Stimulated activated CD8-positive, alpha-beta memory T cell treated with anti-CD3 and anti-CD28 coated beads, Interleukin-15, amount 100 ng/mL, for 48 hours (primary cell): ENCODE results near the gene ABLIM1.

Source experiments
- DNase-seq, 2 donors: peaks; one replicate each; pipeline ENCODE4 v3.0.0-alpha.2; 2020; ENCODE audit warnings: low read depth in 2 of 2

The ABLIM1 gene

DNA sequence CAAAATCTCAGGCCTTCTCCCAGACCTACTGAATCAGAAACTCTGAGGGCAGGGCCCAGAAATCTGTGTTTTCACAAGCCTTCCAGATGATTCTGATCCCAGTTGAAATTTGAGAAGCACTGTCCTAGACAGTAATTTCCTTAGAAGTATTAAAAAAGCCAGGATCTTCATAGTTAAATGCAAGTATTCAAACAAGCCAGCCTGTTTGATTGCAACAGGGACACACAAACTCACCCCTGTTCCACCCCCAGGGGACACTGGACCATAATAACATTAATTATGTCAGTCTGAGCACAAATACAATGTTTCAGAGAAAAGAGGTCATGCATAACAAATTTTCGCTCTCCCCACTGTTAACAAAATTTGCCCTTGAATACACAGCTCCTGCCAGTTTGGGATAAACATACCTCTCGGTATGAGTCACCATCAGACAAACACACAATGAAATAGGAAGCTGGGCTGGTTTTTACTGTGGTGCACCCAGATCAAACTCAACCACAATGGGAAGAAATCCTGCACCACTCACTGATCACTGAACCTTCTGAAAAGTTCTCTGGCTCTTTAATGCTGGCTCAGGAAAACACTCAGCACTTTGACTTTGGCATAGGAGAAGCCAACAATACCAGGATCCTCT is 34.3 kb downstream of the ABLIM1 start:
- no peak for DNase-seq

DNA sequence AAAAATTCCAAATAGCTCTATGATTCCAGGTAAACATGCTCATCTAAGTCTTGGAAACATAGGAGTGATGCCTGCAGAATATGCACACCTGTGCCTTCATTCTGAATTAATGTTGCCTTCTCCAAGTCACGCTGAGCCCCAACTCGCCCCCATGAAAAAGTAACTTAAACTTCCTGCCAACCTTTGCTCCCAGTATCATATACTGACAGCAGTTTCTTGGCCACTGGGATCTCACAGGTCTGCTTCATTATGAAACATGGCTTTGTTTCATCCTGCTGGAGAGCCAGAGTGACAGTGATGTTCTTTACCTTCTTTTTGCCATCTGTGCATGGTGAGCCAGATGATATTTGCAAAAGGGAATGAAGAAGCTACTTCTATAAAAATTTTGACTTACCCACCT is 34.9 kb downstream of the ABLIM1 start:
- DNase-seq = no peak

DNA sequence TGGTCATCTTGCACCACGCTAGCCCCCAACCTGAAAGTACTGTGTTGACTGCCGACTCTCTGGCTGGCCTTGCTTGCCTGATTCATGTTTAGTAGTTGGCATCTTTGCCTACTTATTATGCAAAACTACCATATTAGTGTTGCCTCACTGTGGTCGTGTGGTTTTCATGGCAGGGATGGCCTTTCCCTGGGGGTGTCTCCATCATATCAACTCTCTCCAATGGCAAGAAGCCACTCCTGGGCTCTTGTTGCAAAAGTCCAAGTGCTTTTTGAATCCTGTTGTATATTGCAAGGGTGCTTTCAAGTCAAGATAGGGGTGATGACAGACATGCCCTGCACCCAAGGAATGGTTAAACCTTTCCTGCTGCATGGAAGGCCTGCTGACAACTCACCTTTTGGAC is 39.4 kb downstream of the ABLIM1 start:
- no peak for DNase-seq

DNA sequence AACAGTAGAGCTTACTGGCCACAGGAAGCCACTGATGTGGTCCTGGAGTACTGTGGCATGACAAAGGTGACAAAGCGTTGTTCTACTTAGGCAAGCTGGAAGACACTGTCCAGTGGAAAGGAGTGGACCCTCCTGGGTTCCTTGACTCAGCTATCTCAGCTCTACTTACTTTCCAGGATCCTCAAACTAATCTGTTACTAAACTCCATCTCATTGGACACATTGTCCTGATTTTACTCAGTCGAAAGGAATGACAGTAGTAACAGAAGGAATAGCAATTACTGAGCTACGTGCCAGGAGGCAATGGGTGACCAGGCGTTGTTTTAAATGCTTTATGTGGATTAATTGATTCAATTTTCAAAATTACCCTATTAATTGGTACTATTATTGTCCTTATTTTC is 41.6 kb downstream of the ABLIM1 start:
- no peak for DNase-seq

DNA sequence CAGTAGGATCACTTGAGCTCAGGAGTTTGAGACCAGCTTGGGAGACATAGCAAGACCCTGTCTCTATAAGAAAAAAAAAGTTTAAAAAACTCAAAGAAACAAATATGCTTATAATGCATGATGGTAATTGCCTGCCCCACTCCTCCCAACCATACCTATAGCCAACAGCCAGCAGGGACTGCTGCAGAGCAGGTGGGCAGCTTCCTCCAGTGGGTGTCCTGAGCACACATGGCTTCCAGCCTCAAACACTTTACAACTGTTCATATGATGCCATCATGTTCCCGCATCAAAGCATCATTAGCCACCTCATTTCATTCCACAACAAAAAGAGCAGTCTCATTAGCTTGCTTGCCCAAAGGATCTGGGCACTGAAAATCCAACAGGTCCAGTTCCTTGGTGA is 42.0 kb downstream of the ABLIM1 start:
- DNase-seq = no peak

DNA sequence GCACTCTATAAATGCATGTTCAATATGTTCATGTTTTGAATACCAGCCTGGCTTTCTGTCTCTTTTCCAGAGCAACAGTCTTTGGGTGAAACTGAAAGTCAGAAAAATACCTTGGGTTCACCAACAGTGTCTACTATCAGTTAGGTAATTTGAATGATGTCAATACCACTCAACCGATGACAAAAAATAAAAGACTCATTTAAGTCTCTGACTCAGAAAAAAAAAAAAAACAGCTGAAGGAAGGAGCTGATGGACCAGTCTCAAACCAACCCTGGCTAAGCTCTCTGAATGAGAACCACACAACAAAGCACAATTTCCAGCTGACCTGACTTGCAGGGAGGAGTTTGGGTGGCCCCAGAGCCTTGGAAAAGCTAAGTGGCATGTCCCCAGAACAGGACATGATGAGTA is 42.5 kb downstream of the ABLIM1 start:
- no peak for DNase-seq

DNA sequence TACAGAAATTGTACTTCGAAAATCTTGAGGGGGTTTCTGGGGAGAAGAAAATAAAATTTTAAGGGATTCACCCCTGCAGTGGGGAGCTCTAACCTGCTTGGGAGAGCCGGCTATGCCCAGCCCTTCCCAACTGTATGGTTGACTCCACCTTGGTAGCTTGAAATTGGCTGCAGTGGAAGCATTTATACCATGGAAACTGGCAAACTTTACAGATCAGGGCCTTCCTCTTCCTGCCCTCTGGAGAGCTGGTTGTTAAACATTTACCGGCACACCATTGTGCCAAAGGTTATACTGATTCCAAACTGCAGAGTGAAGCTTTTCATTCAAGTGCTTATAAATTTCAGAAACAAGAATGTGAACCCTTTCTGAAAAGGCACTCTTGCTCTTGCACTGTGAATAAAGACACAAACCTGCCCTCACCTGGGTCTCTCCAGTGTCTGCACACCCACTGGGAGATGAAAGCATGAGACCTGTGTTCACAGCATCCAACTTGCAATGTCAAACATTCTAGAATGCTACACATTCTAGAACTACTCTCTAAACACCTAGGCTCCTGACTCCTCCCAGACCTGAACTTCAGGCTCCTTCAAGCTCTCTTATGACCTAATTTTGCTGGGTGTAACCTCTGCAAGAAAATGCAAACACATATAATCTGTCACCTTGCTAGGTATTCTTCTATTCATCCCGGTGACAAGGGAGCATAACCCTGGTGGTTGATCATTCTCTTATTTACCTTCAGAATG is 44.7 kb downstream of the ABLIM1 start:
- no peak for DNase-seq

DNA sequence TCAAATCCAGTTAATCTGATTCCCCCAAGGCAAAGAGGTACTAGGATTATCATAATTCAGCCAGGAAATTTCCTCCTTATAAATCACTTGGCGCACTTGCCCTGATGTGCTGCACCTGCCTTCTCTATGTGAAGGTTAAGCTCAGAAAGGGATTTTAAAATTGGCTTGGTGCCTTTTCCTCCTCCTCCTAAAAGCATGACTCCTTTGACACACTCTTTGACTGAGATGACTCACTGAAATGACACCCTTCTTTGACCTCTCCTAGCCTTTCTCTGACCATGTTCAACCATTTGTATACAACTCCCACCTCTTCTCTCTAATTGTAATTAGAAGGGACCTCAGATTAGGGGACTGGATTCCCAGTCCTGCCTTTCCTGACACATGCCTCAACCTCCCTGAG is 46.5 kb downstream of the ABLIM1 start:
- no peak for DNase-seq

DNA sequence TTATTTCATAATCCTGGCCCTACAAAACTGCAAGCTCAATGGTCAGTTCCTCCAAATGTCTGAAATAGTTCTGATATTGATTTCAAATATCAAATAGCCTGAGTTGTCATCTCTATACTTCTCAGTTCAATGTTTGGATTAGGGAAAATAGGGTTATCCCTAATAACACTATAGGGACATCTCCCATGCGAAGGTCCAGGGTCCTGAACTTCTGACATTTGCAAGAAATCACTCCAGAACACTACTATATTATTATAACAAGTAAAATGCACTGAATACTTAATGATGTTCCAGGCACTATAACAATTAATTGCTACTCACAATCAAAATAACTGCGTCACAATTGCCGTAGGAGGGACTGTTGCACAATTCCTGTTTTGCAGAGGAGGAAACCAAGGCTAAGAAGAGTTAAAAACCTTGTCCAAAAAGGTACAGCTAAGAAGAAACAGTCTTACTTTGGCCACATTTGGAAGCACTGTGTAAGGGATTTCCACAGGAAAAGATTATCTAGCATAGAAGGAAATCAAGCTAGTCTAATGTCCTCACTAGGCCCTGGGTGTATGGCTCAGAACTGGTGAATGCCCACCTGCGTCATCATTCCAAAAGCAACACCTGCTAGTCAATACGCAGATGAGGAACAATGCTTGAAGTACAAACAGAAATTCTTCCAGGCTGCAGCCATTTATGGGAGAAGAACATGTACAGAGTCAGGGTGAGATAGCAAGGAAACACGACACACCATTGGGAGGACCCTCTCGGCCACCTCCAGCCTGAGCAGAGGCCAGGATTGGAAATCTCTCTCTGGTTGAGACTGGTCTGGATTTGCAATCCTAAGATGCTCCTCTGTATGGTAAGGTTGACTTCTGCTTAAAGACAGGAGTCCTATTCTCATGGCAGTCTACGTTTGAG is 48.3 kb downstream of the ABLIM1 start:
- DNase-seq = no peak

DNA sequence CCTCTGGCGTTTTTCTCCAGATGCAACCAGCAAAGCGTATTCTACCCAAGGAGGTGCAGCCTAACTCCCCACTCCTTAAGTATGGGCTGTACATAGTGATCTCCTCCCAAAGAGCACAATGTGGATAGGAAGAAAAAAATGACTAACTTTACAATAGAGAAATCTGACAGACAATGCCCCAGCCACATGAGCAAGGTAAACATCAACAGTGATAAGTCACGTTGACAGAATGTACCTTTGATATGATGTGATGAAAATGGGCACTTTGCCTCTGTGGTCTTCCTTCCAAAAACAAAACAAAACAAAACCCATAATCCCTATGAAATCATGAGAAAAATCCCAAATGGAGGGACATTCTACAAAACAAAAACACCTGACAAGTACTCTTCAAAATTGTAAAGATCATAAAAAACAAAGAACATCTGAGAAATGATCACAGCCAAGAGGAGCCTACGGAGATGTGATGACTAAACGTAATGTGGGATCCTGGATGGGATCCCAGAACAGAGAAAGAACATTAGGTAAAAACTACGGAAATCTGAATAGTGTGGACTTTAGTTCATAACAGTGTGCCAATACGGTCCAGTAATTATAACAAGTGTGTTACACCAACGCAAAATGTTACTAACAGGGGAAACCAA is 50.6 kb downstream of the ABLIM1 start:
- DNase-seq = no peak

DNA sequence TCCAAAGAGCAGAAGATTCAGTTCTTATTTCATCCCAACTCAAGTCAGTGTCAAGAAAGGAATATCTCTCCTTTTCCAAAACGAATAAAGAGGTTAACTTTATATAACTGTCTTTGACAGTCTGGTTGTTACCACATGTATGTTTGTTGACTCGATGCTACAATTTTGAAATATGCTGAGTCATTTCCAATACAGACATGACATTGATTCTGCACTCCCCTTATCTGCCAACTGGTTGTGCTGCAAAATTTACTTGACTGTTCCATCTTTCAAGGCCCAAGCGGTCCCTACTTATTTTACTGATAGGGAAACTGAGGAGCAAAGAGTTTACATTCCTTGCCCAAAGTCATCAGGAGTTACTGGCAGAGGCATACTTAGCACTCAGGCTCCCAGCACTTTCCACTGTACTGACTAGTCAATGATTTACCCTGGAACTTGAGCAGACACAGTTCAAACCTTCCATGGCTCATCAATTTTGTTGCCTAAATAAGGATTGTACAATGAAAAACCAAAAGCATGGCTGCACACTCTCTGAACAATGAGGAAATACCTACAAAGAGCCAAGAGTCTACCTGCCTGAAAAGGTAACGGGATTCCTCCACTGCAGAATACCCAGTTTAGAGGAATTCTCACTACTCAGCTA is 52.8 kb downstream of the ABLIM1 start:
- no peak for DNase-seq

DNA sequence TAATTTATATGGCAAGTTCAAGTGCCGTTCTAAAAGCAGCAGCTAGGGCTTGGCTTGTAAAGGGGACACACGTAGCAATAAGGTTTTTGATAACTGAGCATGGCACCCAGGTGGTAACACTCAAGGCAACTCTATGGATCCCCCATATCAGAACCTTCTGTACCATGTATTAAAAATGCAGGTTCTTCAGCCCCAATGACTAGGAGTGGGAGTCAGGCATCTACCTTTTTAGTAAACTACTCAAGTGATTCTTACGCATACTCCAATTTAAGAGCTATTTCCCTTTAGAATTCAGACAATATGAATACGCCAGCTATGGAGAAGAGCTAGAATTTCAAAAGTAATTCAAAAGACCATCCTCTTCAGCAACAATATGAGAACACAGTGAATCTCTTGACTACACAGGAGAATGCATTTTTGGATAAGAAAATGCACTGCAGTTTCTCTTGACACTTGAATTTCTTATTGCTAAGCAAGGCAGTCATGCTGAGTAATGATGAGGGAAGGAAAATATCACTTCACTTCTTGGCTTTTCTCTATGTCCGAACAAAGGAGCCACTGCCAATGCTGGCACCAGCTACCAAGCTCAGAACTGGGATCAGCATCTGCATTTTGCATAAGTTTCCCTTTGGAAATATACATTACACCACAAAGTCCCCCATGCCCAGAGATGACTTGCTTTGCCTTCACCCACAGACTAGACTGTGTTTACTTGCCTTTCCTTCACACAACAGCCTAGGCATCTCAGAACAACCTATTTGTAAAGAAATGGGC is 53.5 kb downstream of the ABLIM1 start:
- no peak for DNase-seq

DNA sequence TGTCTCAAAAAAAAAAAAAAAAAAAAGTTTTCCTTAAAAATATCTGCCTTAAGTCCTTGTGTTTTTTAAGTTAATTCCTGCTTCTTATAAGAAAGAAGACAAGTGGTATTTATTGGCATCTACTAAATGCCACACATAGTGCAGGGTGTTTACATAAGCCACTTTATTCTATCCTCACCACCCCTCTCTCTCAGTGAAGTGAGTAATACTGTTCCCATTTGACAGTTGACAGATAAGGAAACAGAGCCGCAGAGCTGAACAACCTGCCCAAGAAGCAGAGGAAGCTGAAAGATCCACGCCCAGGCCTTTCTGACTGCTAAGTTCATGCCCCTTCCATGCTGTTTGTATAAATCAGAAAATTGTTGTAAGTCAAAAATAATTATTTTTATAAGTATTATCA is 54.1 kb downstream of the ABLIM1 start:
- no peak for DNase-seq

DNA sequence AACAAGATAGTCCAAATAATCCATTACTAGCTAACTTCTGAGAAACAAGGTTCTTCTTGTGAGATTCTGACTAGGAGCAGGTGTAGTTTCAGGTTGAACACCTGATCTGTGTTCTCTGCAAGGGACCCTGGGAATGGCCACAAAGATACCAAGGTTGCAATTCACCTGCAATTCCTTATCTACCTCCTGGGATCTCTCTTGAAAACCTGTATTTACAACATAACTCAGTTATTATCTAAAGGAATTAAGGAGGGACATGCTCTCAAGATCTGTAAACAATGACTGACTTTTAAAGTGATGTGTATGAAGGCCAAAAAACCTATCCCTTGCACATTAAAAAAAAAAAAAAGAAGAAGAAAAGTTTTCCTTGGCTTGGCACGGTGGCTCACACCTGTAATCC is 54.8 kb downstream of the ABLIM1 start:
- no peak for DNase-seq

DNA sequence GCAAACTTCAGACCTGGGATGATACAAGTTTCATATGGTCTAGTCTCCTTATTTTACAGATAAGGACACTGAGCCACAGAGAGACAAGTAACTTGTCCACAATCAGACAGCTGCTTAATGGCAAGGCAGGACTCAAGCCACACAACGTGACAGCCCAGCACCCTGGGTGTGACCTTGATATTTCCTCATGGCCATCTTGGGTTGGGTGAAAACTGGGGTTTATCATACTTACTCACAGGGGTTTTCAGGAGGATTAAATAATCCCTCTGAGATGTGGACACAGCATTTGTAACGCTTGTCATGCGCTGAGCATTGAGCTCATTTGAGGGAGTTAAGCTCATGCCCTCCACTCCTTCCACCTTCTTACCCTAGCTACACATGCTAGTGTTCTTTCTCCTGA is 58.0 kb downstream of the ABLIM1 start:
- DNase-seq = no peak

DNA sequence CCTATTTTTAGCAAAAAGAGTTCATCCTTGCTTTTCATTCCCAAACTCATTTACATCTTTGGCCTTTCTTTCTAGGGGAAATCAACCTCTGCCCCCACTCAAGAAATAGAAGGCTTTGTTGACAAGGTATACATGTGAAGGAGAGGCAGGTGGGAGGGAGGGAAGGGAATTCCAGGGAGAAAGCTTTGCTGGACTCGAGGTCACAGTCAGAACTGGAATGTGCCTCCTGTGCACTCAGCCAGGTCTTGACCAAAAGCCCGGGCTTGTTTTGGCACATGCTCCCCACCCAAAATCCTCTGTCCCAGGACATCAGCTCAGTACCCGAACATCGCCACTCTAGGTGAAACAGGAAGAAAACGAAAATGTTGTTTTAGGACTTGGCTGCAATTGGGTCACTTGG is 61.3 kb downstream of the ABLIM1 start:
- no peak for DNase-seq

DNA sequence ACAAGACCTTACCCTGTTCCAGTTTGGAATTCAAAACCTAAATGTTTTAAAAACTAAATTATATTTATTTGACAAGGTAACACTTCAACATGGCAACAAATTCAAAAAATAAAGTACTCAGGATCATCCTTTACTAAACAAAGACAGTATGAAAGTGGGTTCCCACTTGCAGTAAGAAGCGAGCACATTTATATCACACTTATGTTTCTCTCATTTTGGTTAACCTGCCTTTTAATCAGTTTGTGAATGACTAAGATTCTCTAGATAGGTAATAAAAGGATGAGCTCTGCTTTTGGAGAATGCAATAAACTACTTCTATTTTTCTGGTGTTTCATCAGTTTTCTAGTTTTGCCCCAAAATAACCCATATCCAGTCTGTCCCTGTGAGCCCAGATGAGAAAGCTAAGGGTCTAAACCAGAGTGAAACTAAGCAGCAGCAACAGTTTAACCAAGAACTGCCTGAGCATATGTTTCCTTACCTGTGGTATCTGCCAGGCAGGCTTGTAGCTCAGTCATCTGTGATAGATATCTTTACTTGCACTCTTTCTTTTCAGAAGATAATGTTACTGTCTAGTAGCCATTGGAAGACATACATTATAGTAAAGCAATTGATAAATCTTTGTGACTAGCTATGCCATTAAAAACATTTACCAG is 64.1 kb downstream of the ABLIM1 start:
- DNase-seq = no peak

DNA sequence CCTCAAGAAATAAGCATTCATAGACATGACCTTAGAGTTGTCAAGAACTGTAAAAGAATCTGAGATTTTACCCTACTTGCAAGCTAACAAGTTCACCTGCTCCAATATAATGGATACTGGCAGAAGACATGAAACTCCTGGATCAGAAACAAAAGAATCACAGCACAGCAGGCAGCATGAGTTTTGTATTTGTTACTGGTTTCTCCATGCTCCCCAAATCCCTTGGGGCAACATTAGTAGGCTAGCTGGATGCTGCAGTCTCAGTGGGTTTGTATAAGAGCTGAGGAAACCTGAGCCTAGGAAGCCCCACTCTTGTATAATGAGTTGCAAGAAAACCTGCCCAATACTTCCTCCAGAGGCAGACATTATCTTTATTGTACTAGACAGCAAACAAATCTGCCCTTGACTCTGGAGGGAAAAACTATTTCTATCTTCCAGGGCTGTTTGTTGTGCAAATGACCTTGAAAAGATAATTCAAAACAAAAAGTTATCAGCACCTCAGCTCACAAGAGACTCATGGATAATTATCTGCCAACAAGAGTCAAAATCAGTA is 64.8 kb downstream of the ABLIM1 start:
- DNase-seq = no peak

DNA sequence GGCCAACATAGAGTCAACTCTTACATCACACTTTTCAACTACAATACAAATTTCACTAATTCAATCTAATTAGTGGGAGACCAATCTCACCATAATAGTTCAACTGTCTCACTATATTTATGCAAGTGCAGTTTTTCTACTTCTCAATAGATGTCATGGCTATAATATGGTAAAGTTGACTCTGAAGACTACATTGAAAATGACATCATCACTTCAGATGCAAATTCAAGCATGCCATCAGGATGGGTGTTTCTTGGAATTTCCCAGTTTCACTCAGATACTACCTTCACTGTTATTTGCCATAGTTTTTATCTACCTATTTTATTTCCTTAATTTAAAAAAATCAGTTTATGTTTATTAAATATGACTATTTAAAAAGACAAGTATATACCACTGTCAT is 67.1 kb downstream of the ABLIM1 start:
- no peak for DNase-seq

DNA sequence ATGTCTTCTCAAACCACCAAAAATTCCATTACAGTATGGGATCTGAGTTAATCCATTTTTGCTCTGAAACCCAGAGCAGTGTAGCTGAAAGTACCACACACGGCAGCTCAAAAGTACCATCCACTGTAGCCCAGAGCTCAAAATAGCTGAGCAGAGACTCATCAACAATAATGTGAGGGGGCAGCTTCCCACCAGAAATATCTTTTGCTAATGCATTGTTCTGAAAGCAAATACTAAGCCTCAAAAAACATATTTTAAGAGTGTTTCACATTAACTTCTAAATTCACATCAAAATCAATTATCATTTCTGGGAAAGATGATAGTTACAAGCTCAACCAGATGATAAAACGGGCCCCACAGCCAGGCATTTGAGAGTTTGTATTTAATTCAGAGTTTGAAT is 73.7 kb downstream of the ABLIM1 start:
- no peak for DNase-seq
